HuH-7 (cell line): Measurements from ENCODE around the gene TBX4.
"Not testable (repeated sequence)": the region's sequence is repeated elsewhere in the genome, so short reads cannot be mapped to it uniquely, and the experiment has no call there.

Source experiments
- DNase-seq: peaks from one replicate; pipeline ENCODE4 v3.0.0; 2011; ENCODE audit warnings: low spot score

TBX4 gene

DNA sequence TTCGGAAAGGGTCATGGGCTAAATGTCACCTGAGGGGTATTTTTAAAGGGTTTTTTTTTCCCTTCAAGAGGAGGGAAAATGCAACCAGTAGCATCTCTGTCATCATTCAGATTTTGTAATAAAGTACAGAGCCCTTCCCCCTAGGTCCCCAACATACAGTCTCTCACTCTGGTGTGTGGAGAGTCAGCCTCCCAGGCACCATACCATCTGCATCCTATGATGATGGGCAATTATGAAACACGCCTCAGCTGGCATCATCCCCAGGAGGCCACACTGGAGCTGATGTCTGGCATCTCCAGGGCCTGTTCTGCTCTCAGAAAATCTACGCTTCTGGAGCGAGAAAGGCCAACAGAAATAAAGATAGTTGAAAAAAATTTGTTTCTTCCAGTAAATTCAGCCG lies 32.0 kb downstream of the TBX4 start:
- no peak for DNase-seq

DNA sequence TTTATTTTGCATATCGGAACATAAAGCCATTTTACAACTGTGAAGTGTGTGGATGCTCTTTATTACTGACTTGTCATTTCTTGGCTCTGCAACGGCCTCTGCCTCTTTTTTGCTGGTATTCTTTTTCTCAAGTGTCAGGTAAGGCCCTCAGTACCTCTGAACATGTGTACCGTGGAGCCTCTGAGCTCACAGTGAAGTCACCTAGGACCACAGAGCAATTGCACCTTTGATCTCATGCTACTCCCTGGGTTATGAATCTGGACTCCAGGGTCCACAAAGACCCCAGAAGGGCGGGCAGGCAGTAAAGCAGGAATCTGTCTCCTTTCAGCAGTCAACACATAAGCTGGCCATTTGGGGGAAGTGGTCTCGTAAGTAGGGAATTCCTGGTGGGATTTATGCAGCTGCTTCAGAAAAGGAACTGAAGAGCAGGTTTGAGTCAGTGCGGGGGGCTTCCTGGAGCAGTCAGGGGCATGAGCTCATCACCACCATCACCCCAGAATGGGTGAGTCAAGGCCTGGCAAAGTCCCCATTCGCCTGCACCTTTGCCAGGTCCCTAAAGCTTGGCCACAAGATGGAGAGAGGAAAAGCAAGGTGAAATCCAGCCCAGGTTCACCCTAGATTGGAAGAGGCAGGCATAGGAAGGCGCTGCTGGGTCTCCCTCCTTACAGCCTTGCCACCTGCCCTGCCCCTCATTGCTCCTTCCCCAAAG lies 33.0 kb downstream of the TBX4 start:
- no peak for DNase-seq

DNA sequence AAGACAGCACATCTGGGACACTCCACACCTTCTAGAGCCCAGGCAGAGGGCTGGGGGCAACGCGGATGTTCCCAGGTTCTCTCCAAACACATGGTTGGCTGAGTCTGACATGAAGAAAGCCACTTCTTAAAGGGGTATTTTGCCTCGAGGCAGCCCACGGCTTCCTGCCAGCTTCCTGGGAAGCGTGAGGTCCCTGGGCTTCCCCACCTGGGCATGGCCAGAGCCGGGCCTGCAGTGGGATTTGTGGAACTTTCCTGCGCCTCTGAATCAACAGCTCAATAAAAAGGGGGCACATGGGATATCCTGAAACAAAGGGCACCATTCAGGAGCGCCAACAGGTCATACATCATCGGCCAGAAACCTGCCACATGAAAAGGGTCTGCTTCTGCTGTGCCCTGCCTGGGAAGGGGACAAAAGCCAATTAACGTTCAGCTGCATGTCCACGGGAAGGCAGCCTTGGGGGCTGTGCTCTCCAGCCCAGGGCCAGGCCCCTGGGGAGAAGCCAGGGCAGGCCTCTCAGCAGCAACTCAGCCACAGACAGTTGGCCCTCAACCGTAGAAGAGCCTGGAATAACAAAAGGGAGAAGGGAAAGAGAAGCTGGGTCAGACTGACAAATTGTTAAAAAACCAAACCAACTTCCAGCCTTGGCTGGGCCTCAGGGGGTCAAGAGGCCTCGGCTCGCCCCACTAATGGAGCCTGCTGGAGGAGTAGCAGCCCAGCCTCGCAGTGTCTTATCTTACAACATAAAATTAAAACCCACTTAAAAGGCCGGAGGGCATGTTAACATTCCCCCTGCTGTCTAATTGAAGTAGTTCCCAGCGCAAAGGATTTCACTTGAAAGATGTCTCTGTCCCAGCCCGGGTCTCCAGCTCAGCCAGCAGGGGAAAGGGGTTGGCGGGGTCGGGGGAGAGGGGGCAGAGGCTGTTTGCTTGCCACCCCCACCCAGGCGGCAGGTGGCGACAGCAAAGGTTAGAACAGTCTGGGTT lies 34.2 kb downstream of the TBX4 start:
- DNase-seq, result no peak

DNA sequence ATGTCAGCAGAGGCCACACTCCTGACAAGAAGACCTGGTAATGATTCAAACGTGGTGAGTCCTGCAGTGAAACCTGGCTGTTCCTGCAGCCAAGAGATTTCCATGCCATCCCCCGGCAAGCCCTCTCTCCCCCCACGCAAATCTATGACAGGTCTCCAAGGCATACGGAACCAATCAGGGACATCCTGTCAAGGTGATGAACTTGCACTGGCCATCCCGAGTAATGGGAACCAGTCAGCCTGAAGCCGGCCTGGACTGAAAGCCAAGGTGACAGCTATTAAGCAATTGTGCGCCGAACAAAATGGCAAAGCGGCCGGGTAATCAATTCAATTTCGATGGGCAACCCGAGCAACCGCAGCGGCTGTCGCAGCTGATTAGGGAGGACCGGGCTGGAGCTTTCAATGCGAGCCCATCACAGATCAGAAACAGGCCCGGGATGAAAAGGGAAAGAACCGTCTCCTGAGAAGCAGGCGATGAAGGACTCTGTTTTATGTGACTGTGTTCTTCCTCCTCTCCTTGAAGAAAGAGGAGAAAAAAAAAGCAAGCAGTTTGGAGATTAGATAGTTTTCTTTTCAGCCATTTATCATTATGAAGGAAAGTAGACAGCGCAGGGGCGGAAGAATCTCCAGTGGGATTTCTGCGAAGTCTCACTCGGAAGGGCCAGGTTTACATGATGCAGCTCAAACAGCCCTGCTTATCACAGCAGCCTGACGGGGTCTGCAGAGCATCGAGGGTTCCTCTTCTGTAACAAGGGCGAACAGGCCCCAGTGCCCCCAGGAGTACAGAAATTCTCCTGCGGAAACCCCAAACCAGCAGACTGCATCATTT lies 35.2 kb downstream of the TBX4 start:
- DNase-seq, result no peak

DNA sequence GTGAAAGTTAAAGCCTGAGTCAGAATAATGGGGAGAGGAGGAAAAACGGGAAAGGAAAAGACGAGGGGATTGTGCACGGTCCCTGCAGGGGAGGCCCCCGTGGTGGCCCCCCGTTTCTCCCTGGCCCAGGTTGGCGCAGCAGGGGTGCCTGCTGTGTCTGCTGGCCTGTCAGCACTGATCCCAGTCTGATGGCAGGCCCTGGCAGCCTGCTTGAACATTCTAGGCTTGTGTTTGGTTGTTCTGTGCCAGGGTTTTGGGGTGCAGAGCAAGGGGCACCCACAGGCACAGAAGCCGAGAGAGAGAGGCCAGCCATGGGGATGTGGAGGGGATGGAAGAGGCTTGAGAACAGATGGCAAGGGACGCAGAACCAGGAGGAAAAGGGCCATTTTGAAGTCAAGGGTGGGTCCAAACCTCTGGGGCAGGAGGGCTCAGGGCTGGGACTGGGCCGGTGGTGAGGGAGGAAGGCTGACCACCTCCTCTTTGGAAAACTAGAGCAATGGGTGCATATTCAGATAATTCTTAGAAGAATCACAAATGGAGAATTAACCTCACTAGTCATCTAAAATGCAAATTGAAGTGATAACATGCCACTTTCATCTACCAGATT lies 35.9 kb downstream of the TBX4 start:
- no peak for DNase-seq

DNA sequence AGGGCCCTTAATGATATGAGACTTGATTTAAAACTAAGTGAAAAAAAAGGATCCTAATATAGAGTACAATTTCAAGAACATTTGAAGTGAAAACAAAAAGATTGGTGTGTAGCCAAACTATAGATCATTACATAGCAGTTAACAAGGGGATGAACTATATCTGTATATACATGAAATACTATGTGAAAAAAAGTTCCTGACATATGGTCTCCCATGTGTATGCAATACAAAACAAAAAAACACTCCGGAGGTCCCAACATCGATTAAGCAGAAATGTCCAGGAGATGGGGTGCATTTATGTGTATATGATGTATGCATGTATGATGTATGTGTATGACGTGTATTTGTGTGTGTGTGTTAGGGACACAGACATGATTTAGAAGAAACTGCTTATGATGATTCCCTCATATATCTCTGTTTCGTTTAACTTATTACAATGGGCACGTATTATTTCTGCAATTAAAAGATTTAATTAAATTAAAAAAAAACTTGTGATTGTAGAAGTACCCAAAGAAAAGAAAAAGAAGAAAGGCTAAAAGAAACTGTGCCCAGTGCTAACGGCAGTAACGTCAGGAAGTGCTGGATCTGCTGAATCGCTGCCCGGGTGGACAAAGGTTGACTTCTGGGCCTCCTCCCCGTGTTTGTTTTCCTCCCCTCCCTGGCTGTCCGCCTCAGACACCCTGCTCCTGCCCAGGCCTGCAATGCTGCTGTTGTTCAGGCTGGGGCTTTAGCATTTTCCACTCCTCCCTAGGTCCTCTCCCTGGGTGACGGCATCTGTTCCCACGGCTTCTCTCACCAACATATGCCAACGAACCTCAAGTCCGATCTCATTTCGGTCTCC lies 36.9 kb downstream of the TBX4 start:
- peak; percentile 92 for DNase-seq

DNA sequence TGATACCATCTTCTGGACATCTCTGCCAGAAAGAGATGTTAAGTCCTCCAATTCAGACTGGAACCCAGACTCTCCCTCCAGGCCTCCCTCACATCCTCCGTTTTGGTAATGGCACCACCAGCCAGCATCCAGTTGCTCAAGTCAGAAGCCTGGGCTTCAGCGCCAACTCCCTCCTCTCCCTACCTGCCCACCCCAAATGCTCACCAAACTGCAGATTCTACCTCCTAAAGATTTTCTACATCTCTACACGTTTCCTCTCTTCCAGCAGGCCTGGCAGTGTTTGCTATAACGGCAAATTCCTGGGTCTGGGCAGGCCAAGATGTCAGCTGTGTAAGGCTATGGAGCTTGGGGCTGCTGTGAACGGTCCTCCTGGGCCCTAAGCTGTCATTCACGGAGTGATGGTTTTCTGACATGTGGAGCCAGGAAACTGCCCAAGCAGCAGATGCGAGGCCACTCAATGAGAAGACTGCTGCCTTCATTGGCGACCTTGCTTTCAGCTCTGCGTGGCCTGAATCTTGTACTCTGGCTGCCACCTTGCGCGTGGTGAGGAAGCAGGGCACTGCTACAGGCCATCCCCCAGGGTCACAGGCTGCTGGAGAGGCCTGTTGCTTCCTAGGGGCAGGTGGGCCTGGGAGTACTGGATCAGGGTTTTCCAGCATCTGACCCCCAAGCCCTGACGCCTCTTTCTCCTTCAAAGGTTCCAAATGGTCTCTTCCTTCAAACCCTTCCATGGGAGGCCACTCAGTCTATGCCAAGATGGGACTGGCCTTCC lies 37.7 kb downstream of the TBX4 start:
- no peak for DNase-seq

DNA sequence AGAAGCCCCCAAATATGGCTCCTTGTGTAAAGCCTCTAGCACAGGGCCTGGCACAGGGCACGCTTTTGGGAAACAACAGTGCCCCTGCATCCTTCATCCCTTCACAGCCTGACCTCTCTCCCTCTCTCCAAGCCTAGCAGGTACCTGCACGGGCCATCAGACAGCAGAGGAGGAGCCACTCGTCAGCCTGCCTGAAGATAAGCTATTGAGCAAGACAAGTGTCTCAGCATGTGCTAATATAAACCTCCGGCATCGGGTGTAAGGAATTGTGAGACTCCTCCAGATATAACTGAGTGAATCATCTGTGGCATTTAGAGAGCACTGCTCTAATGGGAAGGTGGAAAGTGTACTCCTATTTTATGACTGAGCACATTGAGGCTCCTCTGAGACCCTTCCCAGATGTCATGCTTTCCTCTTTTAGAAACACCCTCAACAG lies 38.3 kb downstream of the TBX4 start:
- DNase-seq, result no peak

DNA sequence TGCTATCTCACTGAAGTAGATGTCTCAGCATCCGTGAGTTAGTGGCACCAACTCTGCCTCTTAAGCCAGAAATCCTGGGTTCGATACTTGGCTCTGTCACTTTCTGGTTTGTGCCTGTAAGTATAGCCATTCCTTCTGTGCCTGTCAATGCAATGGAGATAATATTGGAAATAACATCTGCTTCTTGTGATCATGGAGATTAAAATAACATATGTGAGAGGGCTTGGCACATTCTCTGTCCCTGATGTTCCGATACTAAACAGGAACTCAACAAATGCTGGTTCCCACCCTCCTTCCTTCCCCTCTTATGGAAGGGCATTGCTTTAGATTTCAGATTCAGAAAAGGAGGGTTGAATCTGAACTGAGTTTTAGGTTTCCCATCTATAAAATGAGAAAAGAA lies 39.8 kb downstream of the TBX4 start:
- no peak for DNase-seq

DNA sequence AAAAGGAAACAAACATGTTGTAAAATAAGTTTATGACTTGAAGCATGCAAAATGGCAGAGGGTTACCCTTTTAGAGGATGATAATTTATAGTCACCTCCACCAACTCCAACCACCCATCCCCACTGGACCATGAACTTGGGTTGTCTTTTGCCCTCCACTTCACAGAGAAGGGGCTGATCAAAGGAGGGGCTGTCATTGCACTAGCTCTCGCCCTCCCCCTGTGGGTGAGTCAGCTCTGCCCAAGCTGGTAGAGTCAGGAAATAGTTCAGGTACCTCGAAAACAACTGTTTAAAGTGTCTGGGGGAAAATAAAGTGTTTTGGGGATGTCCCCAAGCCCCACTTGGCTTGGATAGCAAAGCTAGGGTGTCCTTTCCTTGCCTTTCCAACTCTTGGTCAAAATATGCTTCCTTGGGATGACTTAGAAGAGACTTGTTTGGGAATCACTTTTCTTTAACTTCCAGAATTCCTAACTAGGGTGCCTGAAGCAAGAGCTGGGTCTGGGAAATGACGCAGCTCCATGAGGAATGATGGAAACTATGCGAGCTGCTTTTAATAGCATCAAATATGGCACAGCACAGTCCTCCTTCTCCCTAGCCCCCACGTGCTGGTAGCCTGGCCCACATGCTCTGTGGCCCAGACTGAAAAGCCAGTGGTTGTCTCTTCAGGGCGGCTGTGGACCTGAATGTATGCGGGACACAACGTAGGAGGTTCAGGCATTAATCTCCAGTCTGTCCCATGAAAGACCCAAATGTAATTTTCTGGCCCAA lies 40.7 kb downstream of the TBX4 start:
- no peak for DNase-seq

DNA sequence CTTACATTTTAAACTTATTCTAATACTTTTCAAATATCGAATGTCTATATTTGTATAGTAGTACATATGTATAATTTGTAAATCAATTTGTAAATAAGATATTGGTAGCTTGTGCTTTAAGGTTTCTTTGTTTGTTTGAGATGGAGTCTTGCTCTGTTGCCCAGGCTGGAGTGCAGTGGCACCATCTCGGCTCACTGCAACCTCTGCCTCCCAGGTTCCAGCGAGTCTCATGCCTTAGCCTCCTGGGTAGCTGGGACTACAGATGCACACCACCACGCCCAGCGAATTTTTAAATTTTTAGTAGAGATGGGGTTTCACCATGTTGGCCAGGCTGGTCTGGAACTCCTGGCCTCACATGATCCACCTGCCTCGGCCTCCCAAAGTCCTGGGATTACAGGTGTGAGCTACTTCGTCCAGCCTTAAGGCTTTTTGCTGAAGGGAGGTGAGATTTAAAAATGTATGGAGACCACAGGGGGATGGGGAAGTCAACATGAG lies 41.7 kb downstream of the TBX4 start:
- not testable (repeated sequence) for DNase-seq

DNA sequence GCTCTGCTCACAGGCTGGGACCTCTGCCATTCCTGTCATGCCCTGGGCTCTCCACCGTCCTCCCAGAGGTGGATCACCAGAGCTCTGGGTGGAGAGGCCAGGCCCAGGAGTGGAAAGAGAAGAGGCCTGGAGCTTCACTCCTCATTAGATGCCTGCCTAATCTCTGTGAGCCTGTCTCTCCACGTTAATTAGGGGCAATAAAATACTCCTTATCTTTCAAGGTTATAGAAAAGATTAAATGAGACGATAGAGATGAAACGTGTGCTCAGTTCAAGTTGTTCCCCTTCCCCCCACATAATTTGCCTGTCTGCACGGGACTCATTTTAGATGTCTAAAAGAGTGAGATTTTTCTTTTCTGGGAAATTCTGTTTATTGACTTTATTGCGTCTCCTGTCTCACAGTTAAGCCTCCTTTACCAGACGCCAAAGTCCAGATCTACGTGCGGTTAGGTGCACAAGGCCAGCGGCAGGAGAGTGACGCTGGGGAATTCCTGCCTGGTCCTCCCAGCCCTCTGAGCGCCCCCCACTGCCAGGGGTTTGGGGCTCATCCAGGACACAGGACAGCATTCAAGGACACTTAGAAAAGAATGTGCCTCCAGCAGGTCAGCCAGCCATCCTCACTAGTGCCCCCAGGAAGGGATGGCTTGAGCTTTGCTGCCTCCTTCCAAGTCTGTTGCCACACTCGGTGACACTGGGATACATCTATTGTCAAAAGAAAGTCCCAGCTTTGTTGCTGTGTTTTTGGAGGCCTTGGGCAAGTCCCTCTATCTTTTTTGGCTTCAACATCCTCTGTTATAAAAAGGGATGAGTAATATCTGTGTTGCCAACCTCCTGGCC lies 42.3 kb downstream of the TBX4 start:
- DNase-seq, result no peak

DNA sequence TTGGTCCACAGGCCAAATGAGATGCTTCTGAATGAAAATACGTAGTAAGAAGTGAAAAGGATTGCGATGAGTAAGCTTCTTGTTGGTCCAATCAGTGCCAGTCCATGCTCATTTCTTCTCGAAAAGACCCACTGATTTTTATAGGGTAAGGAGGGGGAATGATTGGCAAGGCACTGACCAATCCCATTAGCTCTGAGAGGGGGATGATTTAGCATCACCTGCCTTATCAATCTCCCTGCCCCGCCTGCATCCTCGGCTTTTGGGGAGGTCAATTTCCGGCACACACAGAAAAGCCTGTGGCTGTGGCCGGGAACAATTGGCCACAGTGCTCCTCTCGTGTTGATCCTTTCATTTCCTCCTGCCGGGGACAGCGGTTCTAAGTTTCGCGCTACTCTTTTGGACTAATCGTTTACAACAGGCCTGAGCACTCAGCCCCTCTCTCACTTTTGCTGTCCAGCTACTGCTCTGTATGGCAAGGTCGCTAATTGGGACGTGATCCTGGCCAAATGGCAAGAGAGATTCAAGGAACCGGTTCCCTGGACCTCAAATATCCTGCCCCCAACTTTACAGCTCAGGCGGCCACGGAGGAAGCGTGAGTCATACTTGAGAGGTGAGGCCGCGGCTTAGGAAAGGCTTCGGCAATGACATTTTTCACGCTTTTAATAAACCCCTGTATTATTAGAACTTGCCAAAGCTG lies 43.1 kb downstream of the TBX4 start:
- DNase-seq, result no peak

DNA sequence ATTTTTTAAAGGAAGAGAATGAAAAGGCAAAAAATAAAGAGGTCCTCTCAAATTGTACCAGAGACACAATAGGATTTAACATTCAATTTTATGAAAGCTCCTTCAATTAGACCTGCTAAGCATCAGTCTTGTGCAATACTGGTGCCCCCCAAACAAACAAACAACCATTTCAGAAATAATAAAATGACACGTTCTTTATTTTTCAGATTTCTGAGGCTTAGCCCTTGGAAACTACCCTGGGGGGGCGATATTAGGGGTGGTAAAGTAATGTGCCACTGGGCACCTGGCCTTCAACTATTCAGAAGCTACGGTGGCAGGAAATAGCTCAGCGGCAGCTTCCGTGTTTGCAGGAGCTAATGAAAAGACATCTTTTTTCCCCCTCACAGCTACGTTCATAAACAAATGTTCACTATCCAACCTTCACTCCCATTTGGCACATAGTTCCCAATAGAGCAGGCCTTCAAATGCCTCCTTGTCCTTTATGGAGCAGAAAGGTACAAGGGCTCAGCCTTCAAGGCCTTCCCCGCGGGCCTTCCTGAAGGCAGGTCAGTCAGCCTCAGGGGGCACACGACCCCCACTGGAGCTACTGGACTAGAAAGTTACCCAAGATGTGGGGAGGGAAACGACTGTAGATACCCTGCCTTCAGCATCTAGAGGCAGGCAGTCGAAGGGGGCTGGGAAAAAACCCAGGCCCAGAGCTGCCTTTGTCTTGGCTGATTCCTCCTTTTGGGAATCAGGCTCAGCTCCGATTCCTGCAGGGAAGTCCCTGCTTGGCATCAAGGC lies 44.1 kb downstream of the TBX4 start:
- DNase-seq, result no peak

DNA sequence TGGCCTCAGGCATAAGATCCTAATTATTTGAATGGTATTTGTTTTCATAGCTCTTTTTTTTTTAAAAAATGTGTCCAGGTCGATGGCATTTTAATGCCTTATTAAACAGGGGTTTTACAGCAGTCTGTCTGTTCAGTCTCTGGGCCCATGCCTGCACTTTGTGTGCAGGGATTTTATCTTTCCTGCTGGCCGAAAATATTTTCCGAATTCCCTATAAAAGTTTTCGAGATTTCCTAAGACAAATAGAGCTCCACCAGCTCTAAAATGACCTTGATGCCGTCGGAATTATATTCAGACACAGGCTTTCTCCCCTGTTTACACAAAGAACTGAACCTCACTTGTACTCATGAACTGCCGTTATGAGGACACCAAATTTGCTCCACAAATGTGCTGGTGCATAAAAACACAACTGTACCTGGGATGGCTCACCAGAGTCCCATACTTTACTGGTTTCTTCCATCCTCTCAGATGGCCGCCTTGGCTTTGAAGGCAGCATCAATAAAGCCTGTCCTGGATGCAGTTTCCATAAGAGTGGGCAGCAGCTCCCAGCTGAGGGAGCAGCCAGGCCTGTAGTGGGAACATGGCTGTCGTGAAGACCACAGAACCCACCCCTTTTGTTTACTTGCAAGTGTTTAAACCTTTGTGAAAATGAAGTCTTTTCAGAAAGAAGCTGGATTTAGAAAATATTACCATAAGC lies 44.9 kb downstream of the TBX4 start:
- DNase-seq, result no peak
